ENCODE results near the gene KHSRP. TPM values are rescaled to one million over a fixed set of nuclear protein-coding genes. Genes with fewer than 3 reads are reported as not detected.

KHSRP gene
- total RNA-seq, 4 donors from 2014 or later, result 92.9 to 141 (median 118) TPM

GRCh38 chr19:6372594-6373095, 52.0 kb downstream of the KHSRP start, which contains the start of gene ALKBH7:
Gene ALKBH7 (plus strand): TSS chr19:6372794. CDS start chr19:6372821, 27 bp downstream.
- WGBS, 2 donors, result 0% methylated on average over 4 to 6 of the region's 47 CpGs
- peak; percentile 100 for DNase-seq
- H3K9me3 ChIP-seq, result no peaks in the 10 kb centered on the region
- no peaks in the 10 kb centered on the region for H3K27me3 ChIP-seq
- peaks cover 11 to 18% of the 10 kb centered on the region in 2 donors for H3K4me1 ChIP-seq
- peaks cover 14 to 27% of the 10 kb centered on the region in 2 donors for H3K36me3 ChIP-seq
- H3K4me3 ChIP-seq (replicated peaks in 1 of 3), result peak within 1 kb of the TSS; percentile 95 to 96 (median 95)
- intact Hi-C loops (cut with DNase I), result loop anchor here (10.0 kb wide), 1 partner anchor 52 kb away; the partner anchor contains the start of gene KHSRP
- H3K27ac ChIP-seq, result peak within 1 kb of the TSS; percentile 93 to 99 (median 98)
- peak in 1 of 2 donors; percentile 84 for TF ChIP-seq POLR2A (IDR thresholded peaks at IDR 0.05)
- TF ChIP-seq, protein P1, sequence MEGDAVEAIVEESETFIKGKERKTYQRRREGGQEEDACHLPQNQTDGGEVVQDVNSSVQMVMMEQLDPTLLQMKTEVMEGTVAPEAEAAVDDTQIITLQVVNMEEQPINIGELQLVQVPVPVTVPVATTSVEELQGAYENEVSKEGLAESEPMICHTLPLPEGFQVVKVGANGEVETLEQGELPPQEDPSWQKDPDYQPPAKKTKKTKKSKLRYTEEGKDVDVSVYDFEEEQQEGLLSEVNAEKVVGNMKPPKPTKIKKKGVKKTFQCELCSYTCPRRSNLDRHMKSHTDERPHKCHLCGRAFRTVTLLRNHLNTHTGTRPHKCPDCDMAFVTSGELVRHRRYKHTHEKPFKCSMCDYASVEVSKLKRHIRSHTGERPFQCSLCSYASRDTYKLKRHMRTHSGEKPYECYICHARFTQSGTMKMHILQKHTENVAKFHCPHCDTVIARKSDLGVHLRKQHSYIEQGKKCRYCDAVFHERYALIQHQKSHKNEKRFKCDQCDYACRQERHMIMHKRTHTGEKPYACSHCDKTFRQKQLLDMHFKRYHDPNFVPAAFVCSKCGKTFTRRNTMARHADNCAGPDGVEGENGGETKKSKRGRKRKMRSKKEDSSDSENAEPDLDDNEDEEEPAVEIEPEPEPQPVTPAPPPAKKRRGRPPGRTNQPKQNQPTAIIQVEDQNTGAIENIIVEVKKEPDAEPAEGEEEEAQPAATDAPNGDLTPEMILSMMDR (IDR thresholded peaks at IDR 0.05), result no peak

- DNase-seq, result no peak
- Histone ChIP-seq H3K4me3 (replicated peaks in 1 of 3) (no peak overlapping the region), H3K4me1 (peaks cover 4 to 14% of the 10 kb centered on the region in 2 donors), H3K27ac (no peak overlapping the region), H3K9me3 (no peaks in the 10 kb centered on the region), H3K27me3 (no peaks in the 10 kb centered on the region), H3K36me3 (peaks cover 40 to 45% of the 10 kb centered on the region in 2 donors)
- TF ChIP-seq, protein P1 (IDR thresholded peaks at IDR 0.05), result no peak
- TF ChIP-seq POLR2A (IDR thresholded peaks at IDR 0.05), result no peak
- WGBS, 2 donors, result 97% methylated on average over 18 to 21 of the region's 21 CpGs
- intact Hi-C loops (cut with DNase I), result no loop called here
Measured at GRCh38 chr19:6364353-6364752, 60.3 kb downstream of the KHSRP start.

Small RNA genes lying within 50 kb of the gene (microRNA-seq; reads per million reads assigned to microRNA genes)
- 1.5 reads per million for gene MIR3940
- gene MIR6790, result not detected
- 1.1 reads per million for gene MIR6885

Small RNA genes lying within 50 kb of the gene (small RNA-seq; reads per million reads assigned to genes)
- not detected for gene MIR6790
- not detected for gene MIR6885

Other genes starting within 250 kb of the KHSRP start
- 10 to 100 TPM; 19.2 to 35.0 (median 26.7) TPM for gene MLLT1, start 144.8 kb downstream of the KHSRP start, total RNA-seq
- gene ACER1, start 91.2 kb downstream of the KHSRP start, total RNA-seq, result under 1 TPM in 1 of 4 donors, not detected in 3; 0.67 TPM
- 100 to 1,000 TPM in 1 of 4 donors, 10 to 100 TPM in 3; 44.6 to 108 (median 63.1) TPM for gene CLPP, start 63.3 kb downstream of the KHSRP start, total RNA-seq
- 100 to 1,000 TPM in 2 of 4 donors, 10 to 100 TPM in 2; 71.8 to 146 (median 91.4) TPM for gene ALKBH7, start 52.0 kb downstream of the KHSRP start, total RNA-seq
- 1 to 10 TPM; 1.1 to 6.7 (median 2.6) TPM for gene PSPN, start 48.9 kb downstream of the KHSRP start, total RNA-seq
- 10 to 100 TPM; 50.8 to 57.0 (median 51.4) TPM for gene GTF2F1, start 31.6 kb downstream of the KHSRP start, total RNA-seq
- under 1 TPM in 1 of 4 donors, not detected in 3; 0.33 TPM for gene SLC25A41, start 9.0 kb upstream of the KHSRP start, total RNA-seq
- gene SLC25A23, start 35.0 kb upstream of the KHSRP start, total RNA-seq, result 100 to 1,000 TPM in 3 of 4 donors, 10 to 100 TPM in 1; 75.2 to 214 (median 152) TPM
- 10 to 100 TPM; 21.0 to 65.2 (median 45.3) TPM for gene CRB3, start 39.5 kb upstream of the KHSRP start, total RNA-seq
- gene DENND1C, start 57.0 kb upstream of the KHSRP start, total RNA-seq, result 1 to 10 TPM in 3 of 4 donors, not detected in 1; 1.3 to 2.1 (median 1.8) TPM
- under 1 TPM in 3 of 4 donors, not detected in 1; 0.22 to 0.67 (median 0.59) TPM for gene TUBB4A, start 77.5 kb upstream of the KHSRP start, total RNA-seq
- gene TNFSF9, start 106.2 kb upstream of the KHSRP start, total RNA-seq, result under 1 TPM in 2 of 4 donors, not detected in 2; 0.45 to 0.54 TPM
- gene CD70, start 166.3 kb upstream of the KHSRP start, total RNA-seq, result under 1 TPM in 1 of 4 donors, not detected in 3; 0.73 TPM
- 1 to 10 TPM in 1 of 4 donors, under 1 TPM in 2, not detected in 1; 0.54 to 1.1 (median 0.63) TPM for gene TNFSF14, start 245.3 kb upstream of the KHSRP start, total RNA-seq

All from thyroid gland (tissue), 4 donors.